Measurements from ENCODE around the gene CAPZB.
"Not testable (repeated sequence)": the region's sequence is repeated elsewhere in the genome, so short reads cannot be mapped to it uniquely, and the experiment has no call there.

CAPZB gene

DNA sequence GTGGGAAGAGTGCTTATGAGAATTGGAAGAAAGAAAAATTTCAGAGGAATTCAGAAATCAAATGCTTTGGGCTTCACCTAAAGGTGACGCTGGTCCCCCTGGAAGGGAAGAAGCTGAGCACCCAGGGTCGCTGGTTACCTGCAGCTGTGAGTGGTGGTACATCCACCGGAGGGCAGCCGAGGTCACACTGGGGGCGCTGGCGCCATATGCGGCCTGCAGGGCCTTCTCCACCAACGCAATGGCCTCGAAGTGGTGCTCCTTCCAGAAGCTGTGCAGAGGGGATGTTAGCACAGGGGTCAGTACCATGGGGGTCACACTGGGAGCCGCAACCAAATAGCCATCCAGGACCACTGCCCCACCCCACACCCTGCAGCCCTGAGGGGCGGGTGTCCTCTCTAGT, 179.5 kb downstream of the CAPZB start:
- no peak for DNase-seq

DNA sequence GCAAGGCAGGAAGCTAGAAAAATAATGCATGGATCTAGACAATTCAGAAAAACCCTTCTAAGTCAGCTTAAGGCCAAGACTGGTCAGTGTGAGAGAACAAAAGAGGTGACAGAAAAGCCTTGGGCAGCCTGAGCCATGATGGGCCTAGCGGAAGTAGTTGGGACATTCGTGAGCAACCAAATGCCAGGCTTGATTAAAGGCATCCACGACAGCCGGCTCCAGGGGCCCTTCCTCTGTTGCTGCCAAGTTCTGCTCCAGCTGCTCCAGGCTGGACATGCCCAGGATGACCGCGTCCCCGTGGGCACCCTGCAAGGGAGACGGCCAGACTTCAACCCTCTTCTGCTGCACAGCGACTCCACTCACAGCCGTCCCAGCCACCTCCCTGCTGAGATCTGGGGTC, 181.3 kb downstream of the CAPZB start:
- not testable (repeated sequence) for DNase-seq

DNA sequence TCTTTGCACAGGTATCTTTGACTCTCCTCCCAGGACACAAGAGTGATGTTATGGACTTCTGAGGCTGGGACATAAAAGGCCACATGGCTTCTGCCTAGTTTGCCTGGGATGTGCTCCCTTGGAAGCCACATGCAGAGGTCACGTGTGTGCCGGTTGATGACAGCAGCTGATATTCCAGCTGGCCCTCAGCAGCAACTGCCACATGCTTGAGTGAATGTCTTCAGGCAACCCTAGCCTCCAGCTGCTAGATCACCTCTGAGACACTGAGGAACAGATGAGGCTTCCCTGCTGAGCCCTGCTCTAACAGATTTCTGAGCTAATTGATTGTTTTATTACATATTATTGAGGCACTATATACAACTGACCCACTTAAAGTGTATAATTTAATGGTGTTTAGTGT, 185.1 kb downstream of the CAPZB start:
- no peak for DNase-seq

DNA sequence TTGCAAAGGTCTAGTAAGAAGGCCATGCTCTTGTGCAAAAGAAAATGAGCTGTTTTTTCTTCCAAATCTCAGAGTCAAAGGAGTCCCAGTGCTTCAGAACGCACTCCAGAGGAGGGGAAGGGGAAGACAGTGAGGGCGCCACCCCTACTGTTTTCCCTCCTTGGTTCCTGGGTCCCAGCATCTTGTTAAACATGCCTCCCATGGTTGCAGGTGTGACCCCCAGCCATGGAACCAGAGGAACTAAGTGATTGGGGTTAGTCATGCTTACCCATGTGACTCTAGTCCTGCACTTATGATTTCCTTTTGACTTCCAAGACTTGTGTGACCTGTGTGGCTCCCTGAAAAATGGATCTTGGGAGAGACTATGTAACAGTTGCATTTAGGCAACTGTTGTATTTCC, 190.7 kb downstream of the CAPZB start:
- no peak for DNase-seq

DNA sequence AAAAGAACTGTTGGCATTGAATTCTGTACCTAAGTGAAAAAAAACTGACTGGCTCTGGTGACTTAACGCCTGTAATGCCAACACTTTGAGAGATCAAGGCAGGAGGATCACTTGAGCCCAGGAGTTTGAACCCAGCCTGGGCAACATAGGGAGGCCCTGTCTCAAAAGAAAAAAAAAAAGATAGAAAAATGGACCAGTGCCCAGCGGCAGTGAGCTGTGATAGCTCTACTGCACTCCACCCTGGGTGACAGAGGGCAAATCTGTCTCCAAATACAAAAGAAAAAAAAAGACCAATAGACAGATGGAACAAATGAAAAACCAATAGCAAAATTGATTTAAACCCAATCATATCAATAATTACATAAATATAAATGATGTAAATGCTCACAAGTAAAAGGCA, 196.1 kb downstream of the CAPZB start:
- DNase-seq, result no peak
